Kidney epithelial cell (primary cell): ENCODE data around the gene METTL6. TPM values are rescaled to one million over a fixed set of nuclear protein-coding genes. Genes with fewer than 3 reads are reported as not detected.
"Not testable (repeated sequence)": the region's sequence is repeated elsewhere in the genome, so short reads cannot be mapped to it uniquely, and the experiment has no call there.

ENCODE experiments used
- DNase-seq: peaks from one replicate; pipeline ENCODE4 v3.0.0-alpha.2; 2010; ENCODE audit warnings: low read depth
- H3K27me3 ChIP-seq: 2 replicates; pipeline ENCODE4 v1.6.0; 2011; ENCODE audit warnings: low read length; ENCODE audit not compliant: control insufficient read depth, insufficient read depth
- H3K36me3 ChIP-seq: 2 replicates; pipeline ENCODE4 v1.5.1; 2011; ENCODE audit warnings: low read length; ENCODE audit not compliant: control insufficient read depth, insufficient read depth
- H3K4me3 ChIP-seq: 2 replicates; pipeline ENCODE4 v1.5.1; 2011; ENCODE audit warnings: low read depth, mild to moderate bottlenecking, control low read depth, low read length
- CTCF ChIP-seq: IDR thresholded peaks from 2 replicates; pipeline ENCODE4 v1.5.1; 2011; ENCODE audit warnings: mild to moderate bottlenecking, moderate library complexity, low read length, control low read depth, inconsistent platforms; ENCODE audit not compliant: insufficient read depth, poor library complexity, severe bottlenecking
- total RNA-seq: library from RNA; depleted of rRNA; stranded (reverse); fragments of >200 nt; gene quantifications from 2 replicates; pipeline ENCODE4 v1.2.3, GENCODE V29; 2015

Gene METTL6
- total RNA-seq, 1 donor from 2014 or later, result 31.6 TPM

- DNase-seq, result no peak
- no peaks in the 10 kb centered on the region for H3K27me3 ChIP-seq
- H3K36me3 ChIP-seq, result no peaks in the 10 kb centered on the region
- TF ChIP-seq CTCF, result no peak
- H3K4me3 ChIP-seq, result no peak overlapping the region
Observed at GRCh38 chr3:15403965-15404364, 23.4 kb downstream of the METTL6 start.

- no peaks in the 10 kb centered on the region for H3K27me3 ChIP-seq
- no peaks in the 10 kb centered on the region for H3K36me3 ChIP-seq
- no peak for TF ChIP-seq CTCF
- no peak for DNase-seq
- no peak overlapping the region for H3K4me3 ChIP-seq
Observed at GRCh38 chr3:15403495-15403894, 23.8 kb downstream of the METTL6 start.

- DNase-seq, result no peak
- Histone ChIP-seq H3K4me3 (no peak overlapping the region), H3K27me3 (no peaks in the 10 kb centered on the region), H3K36me3 (no peaks in the 10 kb centered on the region)
- no peak for TF ChIP-seq CTCF
Observed at GRCh38 chr3:15401936-15402335, 25.4 kb downstream of the METTL6 start.

- no peaks in the 10 kb centered on the region for H3K27me3 ChIP-seq
- no peak for DNase-seq
Observed at GRCh38 chr3:15399970-15400369, 27.4 kb downstream of the METTL6 start.

GRCh38 chr3:15398731-15399133 lies 28.6 kb downstream of the METTL6 start:
- not testable (repeated sequence) for H3K4me3 ChIP-seq, H3K36me3 ChIP-seq, H3K27me3 ChIP-seq, DNase-seq

More at GRCh38 chr3:15399970-15400369, 27.4 kb downstream of the METTL6 start:
- no peak for TF ChIP-seq CTCF
- Histone ChIP-seq H3K4me3 (no peak overlapping the region), H3K36me3 (no peaks in the 10 kb centered on the region)

GRCh38 chr3:15393252-15393651 lies 34.1 kb downstream of the METTL6 start:
- H3K27me3 ChIP-seq, H3K36me3 ChIP-seq, DNase-seq, H3K4me3 ChIP-seq: not testable (repeated sequence)

GRCh38 chr3:15391007-15391406 lies 36.3 kb downstream of the METTL6 start:
- no peak for DNase-seq

More at GRCh38 chr3:15391007-15391406, 36.3 kb downstream of the METTL6 start:
- H3K36me3 ChIP-seq, result no peaks in the 10 kb centered on the region
- no peaks in the 10 kb centered on the region for H3K27me3 ChIP-seq
- no peak overlapping the region for H3K4me3 ChIP-seq
- TF ChIP-seq CTCF, result no peak
